Suppressor macrophage treated with lipopolysaccharide for 1 hour (primary cell): ENCODE data around the gene ADNP.

Source experiments
- DNase-seq, 3 donors: peaks; one replicate each; pipeline ENCODE4 v3.0.0-alpha.2; 2020 to 2022

The ADNP gene

DNA sequence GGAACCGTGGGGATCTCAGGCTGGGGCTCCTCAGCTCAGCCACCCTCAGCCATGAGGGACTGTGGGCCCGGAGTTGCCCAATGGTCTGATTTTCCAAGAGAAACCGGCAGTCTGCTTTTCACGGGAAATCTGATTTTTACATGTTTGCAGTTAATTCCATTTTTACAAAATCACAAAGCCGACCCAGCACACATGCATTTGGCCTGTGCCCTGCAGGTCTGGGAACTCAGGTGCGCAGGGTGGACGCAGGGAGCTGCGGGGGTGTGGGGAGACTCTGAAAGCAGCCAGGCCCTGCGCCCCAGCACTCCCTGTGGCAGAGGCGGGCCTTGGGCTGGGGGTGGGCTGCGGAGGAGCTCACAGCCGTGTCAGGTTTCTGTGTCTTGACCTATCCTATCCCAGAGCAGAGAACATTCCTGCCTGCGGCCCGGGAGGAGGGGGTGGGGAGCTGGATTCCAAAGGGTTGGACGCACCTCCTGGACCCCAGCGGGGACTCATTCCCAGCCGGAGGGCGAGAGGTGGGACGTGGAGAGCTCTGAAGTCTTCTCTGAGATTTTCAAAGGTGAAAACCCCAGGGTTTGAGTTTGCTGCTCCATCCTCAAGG is 60.6 kb downstream of the ADNP start:
- no peak for DNase-seq

DNA sequence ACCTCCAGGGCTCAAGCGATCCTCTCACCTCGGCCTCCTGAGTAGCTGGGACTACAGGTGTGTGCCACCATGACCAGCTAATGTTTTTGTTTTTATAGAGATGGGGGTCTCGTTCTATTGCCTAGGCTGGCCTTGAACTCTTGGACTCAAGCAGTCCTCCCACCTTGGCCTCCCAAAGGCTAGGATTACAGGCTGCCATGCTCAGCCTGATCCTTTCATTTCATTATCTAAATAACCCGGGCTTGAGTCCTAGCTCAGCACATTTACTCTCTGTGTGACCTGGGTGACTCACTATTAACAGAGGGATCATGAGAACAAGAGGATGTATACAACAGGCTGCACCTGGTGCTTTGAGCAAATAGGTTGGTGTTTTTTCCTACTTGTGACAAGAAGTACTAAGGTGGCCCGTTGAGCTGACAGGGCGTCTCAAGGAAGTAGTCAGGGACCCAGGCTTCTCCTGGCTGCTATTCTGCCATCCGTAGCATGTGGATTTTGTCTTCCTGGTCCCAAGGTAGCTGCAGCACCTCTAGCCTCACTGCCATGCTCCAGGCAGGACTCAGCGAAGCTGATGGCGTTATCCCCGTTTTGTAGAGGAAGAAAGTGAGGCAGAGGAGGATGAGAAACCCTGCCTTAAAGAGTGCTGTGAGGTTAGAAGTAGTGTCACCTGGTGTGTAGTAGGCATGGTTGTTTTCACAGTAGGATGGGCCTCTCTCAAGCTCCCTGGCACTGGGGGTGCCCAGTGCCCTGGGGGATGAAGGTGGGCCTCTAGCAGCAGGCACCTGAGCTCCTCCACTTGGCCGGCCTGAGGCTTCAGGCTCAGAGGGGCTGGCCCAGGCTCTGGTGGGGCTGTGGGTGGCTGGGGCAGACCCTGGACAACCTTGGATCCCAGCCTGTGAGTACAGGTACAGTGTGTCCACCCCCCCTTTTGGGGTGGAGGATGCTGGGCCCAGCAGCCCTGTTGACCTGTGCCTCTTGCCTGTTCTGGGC is 62.4 kb downstream of the ADNP start:
- no peak for DNase-seq

DNA sequence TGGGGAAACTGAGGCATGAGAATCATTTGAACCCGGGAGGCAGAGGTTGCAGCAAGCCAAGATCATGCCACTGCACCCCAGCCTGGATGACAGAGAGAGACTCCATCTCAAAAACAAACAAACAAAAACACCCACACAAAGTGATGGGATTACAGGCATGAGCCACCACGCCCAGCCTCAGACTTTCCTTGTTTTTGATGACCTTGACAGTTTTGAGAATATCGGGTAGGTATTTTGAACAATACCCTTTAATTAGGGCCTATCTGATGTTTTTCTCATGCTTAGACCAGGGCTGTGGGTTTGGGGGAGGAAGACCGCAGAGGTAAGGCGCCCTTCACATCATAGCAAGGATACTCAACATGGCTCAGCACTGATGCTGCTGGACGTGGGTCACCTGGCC is 63.4 kb downstream of the ADNP start:
- DNase-seq = no peak

DNA sequence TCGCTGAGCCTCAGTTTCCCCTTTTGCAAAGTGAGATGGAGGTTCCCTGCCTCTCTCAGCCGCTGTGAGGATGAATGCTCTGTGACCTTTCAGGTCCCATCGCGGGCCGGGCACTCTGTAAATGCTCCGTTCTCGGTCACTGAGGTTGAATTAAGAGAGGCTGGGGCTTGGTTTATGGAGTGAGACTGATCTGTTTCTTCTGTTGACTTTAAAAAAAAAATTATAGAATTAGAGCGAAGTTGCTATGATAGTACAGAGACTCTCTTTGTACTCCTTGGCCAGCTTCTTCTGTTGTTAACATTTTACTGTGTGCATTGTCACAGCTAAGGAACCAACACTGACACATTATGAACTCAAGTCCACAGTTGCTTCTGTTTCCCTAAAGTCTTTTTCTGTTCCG is 64.4 kb downstream of the ADNP start:
- DNase-seq = no peak

DNA sequence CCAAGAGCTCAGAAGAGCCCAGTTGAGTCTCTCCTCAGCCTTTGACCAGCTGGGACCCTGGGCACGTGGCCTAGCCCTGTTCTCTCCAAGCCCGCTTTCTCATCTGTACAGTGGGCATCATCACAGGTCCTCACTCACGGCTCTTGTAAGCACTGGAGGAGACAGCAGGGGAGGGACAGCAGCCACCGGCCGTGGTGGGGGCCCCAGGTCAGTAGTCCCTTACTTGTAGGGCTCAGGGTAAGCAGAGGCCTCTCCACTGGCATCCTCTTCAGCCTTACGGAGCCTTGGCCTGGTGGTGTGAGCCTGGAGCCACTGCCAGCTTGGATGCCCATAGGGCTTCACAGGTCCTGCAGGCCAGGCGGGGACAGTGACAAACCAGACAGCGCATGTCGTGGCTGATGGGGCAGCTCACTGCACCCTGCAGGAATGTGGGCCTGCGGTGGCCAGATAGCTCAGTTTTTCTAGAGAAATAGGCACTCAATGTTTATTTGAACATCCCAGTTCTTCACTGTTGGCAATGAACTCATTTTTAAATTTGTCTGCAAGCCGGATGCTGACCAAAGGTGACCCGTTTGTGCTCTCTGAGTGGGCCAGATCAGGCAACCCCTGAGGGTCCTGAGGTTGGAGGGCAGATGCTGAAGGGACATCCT is 65.1 kb downstream of the ADNP start:
- no peak for DNase-seq

DNA sequence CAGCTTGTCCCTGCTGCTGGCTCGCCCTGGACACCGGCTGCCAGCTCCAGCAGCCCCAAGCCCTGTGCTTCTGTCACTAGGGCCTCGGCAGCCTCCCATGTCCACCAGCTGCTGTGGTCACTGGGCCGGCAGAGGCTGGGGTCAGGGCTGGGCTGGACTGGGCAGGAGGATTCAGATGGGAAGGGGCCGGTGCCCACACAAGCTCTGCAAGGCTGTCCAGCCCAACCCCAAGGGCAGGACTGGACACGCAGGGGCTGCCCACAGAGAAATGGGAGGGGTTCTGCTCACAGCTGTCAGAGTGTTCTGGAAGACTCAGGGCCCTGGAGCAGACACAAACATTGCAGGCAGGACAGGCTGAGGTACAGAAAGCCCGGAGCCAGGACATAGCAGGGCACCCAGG is 65.6 kb downstream of the ADNP start:
- no peak for DNase-seq

DNA sequence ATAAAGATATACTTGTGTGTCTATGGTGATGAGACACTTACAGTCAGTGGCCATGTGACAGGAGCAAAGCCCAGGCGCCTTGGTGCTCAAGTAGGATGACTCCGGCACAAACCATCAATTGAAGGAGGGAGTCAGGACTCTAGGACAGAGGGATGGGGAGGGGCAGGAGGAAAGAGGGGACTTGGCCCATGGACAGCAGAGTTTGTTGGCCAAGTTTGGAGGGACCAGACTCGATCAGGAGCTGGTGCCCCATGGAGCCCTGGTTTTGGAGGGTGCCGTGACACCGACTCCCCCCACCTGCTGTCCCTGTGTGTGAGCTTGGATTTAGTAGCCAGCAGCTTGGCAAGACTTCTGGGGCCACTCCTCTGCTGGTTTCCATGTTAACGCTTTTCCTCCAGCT is 66.1 kb downstream of the ADNP start:
- DNase-seq = no peak

DNA sequence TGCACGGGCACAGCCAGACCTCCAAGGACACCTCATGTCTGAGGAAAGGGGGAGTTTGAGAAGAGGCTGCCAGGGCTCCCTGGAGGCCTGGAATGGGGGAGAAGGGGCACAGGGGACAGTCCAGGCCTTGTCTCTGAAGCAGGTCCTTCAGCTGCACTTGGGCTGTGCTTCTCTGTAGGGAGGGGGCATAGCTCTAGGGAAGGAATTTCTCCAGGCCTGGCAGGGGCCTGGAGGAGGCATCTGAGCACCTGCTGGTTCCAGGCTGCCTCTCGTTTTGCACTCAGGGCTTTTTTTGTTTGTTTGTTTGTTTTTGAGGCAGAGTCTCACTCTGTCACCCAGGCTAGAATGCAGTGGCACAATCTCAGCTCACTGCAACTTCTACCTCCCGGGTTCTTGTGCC is 68.7 kb downstream of the ADNP start:
- DNase-seq = no peak

DNA sequence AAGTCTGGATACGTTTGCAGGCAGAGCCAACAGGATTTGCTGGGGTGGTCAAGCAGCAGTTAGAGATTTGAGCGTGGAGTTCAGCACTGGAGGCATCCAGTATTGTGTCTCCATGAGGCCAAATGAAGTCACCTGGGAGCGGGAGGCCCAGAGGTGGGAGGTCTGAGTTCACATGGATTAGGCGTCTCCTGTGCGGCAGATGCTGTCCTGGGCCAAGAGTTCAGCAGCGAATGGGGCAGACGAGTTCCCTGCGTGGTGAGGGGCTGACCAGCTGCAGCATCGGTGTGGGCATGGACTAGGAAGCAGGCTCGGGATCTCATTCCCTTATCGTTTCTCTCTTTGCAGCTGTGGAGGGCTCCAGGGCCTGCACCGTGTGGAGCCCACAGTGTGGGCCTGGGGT is 70.2 kb downstream of the ADNP start:
- DNase-seq = no peak

DNA sequence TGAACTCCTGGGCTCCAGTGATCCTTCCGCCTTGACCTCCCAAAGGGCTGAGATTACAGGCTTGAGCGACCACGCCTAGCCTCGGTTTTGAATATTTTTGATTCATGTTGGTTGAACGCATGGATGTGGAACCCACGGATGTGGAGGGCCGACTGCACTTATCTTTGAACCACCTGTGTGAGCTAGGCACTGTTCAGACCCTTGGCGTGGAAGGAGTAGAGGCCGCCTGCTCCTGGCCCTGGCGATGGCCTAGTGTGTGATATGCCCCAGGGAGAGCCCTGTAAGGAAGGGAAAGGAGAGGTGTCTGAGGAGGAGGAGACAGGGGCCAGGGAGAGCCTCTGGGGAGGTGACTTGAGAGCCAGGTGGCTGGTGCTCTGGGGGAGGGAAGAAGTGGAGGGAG is 72.1 kb downstream of the ADNP start:
- DNase-seq = no peak

DNA sequence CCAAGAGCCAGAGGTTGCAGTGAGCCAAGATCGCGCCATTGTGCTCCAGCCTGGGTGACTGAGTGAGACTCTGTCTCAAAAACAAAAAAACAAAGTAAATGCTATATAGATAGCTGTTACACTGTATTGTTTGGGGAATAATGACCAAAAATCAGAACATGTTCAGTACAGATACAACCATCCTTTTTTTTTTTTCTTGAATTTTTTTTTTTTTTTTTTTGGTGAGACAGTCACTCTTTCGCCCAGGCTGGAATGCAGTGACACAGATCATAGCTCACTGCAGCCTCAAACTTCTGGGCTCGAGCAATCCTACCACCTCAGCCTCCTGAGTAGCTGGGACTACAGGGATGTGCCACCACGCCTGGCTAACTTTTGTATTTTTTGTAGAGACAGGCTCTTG is 72.7 kb downstream of the ADNP start:
- no peak for DNase-seq

DNA sequence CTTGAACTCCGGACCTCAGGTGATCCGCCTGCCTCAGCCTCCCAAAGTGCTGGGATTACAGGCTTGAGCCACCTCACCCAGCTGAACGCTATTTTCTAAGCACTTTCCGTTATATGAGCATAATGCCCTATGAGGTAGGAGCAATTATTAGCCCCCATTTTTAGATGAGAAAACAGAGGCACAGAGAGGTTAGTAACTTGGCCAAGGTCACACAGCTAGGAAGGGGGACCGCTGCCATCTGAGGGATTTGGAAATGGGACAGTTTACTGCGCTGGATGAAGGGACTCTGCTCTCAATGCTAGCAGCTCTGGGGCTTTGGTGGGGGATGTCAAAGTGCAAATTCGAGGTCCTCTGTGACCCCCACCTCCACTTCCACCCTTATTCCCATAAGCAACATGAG is 73.9 kb downstream of the ADNP start:
- DNase-seq = no peak

DNA sequence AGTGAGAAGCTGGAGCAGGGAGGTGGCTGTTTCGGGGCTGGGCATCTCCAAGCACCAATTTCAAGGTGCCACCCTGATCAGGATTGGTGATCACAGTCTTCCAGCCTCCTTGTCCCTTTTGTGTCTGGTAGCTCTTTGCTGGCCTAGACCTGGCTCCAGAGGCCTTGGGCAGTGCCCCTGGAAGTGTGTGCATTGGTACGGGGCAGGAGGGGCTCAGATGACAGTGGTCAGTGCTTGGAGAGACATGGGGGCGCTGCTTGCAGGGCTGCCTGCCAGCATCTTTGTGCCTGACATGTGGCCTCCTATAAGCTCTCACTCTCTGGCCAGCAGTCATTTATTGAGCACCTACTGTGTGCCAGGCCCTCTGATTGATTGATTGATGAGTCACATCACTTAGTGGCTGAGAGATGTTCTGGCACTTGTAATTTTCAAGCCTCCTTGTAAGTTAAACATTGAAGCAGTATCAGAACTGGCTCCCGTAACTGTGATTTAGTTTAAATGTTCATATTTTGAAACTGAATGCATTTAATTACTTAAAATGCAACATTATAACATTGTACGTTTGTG is 74.7 kb downstream of the ADNP start:
- DNase-seq = no peak

DNA sequence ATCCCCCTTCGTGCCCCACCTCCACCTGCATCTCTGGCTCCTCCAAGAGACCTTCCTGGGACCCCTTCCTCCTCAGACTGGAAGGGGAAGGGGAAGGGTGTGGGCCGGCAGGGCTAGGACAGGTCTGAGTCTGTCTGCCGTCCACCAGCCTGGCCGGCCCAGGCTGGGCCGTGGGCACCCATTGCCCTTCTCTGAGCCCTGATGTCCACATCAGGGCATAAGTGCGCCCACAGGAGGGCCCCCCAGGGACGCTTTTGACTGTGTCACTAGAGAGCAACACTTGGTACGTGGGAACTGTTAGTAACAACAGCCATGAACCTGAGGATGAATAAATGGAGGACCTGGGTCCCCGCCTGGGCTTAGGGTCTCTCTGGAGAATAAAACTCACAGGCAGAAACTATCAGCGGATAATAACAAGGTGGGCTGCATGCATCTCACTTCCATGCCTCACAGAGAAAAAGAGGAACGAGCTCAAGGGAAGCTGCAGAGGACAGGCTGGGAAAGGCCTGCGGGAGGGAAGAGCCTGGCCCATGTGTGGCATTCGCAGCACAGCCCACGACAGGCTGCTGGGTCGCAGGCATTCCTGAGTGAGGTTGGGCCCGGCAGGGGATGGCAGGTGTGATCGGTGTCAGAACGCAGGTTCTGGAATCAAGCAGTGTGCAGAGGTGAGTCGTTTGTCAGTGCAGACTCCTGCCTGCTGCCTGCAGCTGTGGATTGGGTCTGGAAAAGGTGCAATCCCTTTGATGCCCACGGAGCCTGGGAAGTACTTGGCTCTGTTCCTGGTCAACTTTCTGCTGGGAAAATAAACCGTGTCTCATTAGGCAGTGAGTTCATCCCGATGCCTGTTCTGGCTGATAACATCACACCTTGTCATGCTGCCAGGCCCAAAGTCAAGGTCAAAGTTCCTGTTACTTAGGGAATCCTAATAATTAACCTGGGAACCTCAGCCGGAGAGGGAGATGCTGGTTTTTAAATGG is 75.5 kb downstream of the ADNP start:
- DNase-seq = no peak

DNA sequence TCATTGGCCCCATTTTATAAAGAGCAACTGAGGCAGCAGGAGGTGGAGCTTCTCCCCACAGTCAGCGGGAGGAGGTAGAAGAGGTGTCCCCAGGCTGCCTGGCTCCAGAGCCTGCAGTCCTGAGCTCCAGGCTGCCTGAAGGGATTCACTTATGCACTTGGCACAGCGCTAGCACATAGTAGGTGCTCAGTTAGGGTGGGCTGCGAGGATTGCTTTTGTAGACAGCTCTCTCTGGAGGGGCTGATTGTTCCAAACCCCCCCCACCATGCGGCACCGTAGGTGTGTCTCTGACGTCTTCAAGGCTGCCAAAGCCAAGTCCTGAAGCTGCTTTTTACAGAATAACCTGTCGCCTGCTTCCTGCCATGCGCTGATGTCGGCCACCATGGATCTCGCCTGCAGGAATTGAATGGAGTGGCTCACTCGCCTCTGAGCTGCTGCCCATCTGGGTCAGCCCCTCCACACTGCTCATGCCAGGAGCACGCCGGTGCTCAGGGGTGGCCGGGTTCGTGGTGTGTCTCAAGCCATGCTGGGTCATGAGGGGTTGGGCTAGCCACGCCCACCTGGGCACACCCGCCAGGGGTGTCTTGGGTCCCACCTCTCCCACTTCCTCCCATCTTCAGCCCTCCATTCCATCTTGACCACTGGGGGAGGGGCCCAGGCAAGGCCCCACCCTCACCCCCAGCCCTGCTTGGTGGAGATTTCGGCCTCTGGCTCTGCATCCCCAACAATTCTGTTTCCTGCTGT is 76.6 kb downstream of the ADNP start:
- no peak for DNase-seq

DNA sequence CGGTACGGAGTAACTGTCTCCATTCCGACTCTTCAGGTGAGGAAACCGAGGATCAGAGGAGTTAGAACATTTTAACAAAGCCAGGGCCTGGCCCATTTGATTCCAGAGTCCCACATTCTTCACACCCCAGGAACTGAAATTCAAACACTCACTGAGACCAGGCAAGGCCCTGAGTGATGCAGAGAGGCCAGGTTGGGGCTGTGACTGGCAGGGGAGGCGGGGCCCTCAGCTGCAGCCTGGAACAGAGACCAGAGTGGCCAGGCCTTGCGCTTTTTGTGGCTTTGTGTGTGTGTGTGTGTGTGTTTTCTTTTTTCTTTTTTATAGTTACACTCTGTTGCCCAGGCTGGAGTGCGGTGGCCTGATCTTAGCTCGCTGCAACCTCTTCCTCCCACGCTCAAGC is 79.2 kb downstream of the ADNP start:
- no peak for DNase-seq

DNA sequence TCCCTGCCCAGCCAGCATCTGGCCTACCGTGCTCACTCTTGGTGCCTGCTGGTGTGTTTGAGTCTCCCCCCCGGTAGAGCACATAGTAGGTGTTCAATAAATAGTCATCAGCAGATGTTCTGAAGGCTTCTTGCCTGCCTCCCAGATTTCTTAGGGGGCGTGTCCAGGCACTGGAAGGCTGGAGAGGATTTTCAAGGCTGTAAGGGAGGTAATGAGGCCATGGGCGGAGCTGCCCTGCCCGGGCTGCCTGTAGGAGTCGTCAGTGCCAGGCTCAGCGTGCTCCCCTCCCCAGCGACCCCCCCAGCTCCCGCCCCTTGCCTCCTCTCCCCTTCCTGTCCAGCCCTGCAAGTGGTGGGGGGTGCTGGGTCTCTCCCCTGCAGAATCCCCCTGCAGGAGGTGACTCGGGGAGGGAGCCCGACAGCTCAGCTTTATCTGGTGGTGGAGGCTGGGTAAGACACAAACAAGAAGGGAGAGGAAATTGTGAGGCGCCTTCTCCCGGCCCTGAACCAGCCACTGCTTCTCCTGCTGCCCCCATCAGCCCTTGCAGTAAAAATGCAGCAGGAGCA is 80.4 kb downstream of the ADNP start:
- DNase-seq = no peak

DNA sequence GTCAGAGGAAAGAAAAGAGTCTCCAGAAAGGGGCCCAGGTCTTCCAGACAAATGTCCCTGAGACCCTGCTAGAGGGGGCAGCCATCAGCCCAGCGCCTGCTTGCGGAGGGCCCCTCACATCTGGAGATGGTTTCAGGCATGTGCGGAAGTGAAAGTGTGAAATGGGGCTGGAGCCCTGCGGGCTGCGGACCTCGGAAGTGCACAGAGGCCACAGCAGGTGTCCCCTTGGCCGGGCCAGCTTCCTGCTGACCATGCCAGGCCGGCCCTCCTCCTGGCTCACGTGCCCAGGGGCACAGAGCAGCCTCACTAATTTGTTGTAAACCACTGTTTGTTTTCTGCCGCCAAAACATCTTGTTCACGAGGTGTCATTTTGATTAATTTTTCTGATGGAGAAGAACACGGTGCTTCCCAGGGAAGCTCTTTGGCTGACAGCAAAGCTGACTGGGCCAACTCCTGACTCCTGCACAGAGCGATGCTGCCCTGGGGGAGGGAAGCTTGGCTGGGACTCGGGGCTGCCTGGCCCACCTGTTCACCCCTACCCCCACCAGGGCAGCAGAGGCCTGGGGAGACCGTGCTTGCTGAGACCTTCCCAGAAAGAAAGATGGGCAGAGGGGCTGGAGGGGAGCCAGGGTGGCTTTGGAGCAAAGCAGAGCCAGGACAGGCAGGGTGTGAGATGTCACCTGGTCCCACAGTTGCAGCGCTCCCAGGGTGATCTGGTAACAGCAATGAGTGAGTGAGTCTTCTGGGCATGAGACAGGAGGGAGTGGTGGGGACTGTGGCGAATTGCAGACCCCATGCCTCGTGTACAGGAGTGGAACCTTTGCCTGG is 82.2 kb downstream of the ADNP start:
- peak in 2 of 3 donors; percentile 3 to 10 for DNase-seq

DNA sequence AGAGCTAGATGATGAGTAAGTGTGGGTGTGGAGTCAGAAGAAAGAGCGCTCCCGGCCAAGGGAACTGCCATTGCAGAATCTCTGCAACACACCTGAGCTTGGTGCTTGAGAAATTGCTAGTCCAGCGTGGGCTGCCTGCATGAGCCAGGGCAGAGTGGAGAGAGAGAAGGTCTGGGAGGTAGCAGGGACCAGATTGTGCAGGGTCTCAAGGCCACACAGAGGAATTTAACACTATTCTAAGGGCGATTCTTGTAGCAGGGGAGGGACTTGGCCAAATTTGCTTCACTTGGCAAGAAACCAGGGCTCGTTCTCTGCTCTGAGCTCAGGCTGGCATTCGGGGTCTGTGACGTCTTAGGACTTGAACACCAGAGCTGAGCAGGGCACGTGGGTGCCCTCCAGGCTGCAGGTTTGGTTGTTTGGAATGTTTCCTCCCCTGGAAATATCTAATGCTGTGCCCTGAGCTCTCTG is 82.9 kb downstream of the ADNP start:
- DNase-seq = no peak

DNA sequence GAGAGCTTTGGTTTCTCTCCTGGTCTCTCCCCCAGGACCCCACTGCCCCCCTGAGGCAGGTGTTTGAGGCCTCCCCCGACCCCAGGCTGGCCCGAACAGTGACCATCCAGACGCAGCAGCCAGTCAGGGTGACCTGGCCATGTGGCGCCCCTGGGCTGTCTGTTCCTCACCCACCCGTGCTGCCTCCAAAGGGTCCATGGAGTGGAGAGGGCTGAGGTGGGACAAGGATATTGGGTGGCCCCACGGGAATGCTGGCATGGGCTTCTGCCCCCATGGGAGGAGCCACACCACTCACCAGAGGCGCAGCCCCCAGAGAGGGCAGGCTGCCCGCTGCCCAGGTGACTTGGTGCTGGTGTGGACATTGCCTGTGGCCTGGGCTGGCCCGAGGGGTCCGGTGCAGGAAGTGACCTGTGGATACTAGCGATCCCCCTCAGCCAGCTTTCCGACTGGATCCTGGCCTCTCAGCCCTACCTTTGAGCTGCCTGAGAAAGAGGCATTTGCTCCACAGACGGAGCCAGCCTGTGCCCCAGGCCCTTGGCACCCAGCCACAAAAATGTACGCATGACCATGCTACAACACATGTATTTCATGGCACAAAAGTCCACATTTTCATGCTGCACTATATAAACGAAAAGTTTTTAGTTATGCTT is 85.5 kb downstream of the ADNP start:
- no peak for DNase-seq
